Activated T-helper 1 cell treated with anti-CD3 and anti-CD28 coated beads, Interleukin-2, amount 50 U/mL, for 16 hours (primary cell): ENCODE data around the gene BRWD1.

Source experiments
- DNase-seq, 2 donors: peaks; one replicate each; pipeline ENCODE4 v3.0.0-alpha.2; 2020; ENCODE audit warnings: low read depth in 1 of 2, low spot score in 1 of 2

BRWD1 gene

GRCh38 chr21:39330001-39330400 is 16.6 kb upstream of the BRWD1 start:
- DNase-seq, result no peak

DNA sequence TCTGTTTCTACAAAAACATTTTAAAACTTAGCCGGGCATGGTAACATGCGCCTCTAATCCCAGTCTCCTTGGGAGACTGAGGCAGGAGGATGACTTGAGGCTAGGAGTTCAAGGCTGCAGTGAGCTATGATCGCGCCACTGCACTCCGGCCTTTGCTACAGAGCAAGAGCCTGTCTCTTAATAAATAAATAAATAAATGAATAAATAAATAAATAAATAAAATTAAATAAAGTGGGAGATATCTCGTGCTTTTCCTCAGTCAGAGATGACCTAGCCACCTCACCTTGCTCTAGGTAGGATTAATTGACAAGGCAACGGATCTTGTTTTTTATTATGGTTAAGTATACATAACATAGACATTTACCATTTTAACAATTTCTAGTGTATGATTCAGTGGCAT is 14.3 kb upstream of the BRWD1 start:
- DNase-seq, result no peak

DNA sequence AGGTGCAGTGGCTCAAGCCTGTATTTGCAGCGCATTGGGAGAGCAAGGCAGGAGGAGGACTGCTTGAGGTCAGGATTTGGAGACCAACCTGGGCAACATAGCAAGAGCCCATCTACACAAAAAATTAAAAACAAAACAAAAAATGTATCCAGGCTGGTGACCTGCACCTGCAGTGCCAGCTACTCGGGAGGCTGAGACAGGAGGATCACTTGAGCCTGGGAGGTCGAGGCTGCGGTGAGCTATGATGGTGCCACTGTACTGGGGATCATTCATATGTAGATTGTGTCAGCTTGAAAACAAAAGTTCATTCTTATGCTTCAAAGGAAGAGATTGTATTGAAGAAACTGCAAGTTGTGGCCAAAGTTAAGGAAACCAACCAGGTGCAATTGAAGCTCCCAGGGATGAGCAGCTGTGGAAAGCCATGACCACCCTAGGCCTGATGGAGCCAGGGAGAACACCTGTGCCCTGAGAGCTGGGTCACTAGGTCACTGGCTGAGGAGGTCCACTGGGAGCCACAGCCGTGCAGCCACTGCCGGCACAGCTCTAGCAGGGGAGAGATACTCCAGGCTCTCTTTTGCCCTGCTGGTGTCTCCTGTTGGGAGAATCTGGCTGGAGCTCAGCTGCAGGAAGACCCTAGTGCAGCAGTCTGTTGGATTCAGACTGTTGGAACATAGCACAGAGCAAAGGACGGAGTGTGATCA is 13.3 kb upstream of the BRWD1 start:
- DNase-seq, result no peak

DNA sequence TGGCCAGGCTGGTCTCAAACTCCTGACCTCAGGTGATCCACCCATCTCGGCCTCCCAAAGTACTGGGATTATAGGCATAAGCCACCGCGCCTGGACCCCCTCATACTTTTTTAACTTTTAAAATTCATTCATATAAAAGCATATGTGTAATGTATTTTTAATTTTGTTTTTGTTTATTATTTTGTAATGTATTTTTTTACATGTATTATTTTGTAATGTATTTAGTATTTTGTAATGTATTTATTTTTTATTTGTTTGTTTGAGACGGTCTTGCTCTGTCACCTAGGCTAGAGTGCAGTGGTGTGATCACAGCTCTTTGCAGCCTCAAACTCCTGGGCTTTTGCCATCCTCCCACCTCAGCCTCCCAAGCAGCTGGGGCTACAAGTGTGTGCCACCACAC is 12.0 kb upstream of the BRWD1 start:
- no peak for DNase-seq

DNA sequence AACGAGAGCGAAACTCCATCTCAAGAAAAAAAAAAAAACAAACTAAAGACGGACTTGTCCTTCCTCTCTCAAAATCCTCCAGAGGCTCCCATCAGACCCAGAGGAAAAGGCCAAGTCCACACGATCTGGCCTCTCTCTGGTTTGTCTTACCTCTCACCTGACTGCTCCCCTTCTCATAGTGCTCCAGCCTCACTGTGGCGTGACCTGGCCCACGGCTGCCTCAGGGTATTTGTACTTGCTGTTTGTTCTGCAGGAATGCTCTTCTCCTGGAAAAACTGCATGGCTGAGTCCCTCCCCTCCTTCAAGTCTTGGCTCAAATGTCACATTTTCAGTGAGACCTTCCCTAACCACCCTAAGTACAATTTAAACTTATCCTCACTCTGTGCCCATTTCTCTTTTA is 8.0 kb upstream of the BRWD1 start:
- DNase-seq, result no peak

GRCh38 chr21:39319814-39320332 is 6.4 kb upstream of the BRWD1 start:
- no peak for DNase-seq

DNA sequence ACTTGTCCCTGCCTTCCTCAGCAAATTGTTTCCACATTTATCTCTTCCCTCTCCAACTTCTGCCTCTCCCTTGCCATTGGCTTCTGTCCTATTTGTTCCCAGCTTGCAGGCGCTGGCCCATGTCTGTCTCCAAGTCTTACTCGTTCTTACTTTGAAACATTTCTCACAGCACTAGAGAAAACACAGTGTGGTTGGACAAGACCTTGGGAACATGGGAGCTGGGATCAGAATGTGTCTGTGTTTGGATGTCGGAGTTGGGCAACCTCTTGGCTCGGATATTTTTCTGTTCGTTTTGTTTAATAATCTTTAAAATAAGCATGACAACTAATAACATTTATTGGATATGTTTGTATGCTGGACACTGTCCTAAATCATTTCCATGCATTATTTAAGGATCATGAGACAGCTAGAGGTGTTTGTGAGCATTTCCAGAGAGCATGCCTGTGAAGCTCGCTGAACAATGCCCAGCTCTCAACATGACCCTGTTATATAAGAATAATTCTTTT is 5.9 kb upstream of the BRWD1 start:
- no peak for DNase-seq

GRCh38 chr21:39318091-39318959 is 4.9 kb upstream of the BRWD1 start:
- DNase-seq, result no peak

DNA sequence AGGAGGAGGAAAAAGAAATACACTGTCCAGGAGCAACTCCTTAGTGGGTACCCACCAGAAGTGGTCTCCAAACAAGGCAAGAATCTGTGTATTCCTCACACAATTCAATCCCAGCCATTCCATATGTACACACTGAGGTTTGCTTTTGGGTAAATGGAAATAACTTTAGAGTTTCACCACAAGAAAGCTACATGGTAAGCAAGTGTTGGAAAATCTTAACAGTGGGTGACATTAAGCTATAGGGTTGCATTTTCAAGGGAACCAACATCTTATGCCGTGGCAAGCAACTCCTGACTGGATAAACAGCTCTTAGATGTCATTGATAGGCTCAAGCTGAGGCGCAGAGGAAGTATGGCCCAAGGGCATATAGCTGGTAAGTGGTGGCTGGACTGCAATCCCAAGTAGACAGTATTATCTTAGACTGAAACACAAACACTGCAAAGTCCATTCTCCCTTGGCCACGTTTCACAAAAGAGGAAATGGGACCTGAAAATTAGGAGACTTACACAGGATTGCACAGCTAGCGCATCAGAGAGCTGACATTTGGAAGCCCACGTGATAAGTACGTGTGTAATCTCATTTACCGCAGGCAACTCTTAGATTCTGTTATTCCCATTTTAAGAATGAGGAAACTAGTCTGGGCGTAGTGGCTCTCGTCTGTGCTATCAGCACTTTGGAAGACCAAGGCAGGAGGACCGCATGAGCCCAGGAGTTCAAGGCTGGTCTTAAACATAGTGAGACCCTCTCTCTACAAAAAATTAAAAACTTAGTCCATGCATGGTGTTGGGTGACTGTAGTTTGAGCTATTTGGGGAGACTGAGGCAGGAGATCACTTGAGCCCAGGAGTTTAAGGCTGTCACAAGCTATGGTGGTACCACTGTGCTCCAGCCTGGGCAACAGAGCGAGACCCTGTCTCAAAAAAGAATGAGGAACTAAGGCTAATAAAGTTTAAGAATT is 4.0 kb upstream of the BRWD1 start:
- no peak for DNase-seq

DNA sequence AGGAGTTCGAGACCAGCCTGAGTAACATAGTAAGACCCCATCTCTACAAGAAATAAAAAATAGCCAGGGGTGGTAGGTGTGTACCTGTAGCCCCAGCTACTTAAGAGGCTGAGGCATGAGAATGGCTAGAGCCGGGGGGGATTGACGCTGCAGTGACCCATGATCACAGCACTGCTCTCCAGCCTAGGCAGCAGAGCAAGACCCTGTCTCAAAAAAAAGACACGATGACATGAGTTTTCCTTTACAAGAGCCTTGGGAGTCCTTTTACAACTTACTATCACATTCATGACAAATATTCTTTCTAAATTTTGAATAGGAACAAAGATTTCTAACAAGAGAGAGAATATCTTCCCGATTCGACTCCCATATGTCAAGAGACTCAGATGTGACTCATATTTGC is 3.3 kb upstream of the BRWD1 start:
- DNase-seq, result no peak

- DNase-seq, result no peak
Observed at GRCh38 chr21:39315603-39316445, 2.4 kb upstream of the BRWD1 start.

DNA sequence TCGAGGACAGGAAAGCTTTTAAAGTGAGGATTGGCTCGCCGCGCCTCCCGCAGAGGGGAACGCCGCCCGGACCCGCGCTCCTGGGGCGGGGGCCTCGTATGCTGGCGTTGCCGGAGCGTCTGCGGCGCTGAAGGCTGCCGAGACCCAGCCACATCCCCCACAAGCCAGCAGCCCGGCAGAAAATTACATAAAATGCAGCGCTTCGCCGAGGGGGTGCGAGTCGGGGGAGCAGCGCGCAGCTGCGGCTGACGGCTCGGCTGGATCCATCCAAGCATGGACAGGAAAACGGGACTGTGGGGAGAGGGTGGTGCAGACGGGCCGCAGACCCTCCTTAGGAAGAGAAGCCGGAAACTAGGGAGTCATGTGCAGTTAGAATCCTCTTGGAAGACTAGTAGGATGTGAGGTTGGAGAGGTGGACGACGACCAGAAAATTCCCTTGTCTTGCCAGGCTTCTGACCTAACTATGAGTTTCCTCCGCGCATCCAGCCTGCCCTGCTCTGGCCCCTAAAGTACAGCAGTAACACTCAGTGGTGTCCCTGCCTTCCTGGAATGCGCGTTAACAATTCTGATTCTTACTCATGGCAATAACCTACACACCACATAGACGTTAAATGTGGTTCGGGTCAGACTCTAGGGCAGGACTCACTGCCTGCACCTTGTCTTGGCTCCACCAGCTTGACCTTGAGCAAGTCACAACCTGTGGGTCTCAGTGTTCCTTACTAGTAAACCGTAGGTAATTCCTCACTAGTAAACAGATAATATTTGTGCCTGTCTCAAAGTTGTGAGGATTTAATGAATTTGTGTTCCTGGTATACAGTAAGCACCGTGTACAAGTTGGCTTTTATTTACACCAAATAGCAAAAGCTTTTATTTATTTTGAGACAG is 953 bp upstream of the BRWD1 start:
- peak; percentile 11 to 16 for DNase-seq

DNA sequence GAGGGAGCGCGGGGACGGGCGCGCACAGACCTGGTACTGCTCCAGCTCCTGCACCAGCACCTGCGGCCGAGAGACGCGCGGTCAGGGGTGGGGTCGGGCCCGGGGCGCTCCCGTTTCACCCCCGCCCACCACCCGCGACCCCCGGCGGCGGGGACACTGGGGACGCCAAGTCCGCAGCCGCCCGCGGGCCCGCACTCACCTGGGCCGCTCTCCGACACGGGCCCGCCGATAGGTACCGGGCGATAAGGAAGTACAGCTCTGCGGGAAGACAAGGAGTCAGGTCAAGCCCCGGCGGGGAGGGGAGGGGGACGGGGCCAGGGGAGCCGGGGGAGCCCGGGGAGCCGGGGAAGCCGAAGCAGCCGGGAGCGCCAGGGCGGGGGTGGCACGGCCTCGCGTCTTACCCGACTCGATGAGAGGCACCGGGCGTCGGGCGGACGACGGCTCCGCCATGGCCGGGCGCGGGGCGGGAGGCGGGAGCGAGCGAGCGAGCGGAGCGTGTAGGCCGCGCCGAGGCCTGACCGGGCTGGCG is 326 bp downstream of the BRWD1 start:
- DNase-seq, result no peak

DNA sequence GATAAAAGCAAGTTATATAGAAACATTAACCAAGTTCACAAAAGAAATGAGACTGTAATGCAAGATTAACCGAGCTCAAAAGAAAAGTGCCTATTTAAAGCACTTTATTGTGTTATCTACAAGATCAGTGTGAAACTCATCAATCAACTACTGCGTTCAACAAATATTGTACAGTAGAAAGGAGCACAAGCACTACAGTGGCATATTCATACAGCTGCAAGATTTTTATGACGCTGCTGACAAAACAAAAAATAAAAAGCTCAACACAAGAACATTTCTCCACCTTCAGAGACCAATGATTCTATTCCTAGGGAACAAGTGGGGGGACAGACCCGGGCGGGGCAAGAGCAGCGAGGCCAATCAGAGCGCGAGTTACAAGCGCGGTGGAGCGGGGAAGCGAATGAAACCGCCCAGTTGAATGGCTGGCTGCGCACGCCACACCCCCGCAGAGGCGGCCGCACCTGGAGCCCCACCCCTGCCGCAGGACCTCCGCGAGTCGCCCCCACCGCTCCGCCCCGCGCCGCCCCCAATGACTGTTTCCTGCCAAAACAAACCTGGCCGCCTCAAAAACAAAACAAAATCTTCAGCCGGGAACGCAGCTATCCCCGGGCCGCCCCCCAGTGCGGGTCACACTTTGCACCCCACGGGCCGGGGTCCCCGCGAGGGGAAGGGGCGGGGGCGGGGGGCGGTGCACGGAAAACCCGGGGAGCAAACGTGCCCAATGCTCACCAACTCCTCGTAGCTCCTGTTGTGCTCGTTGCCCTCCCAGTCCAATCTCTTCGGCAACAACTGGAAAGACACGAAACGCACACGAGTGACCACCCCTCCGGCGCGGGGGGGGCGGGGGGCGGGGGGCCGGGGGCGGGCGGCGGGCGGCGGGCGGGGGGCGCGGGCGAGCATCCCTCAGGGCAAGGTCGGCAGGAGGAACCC is 1.1 kb downstream of the BRWD1 start:
- DNase-seq, result peak; percentile 94 to 95

- DNase-seq, result no peak
Observed at GRCh38 chr21:39311164-39311563, 2.3 kb downstream of the BRWD1 start.

DNA sequence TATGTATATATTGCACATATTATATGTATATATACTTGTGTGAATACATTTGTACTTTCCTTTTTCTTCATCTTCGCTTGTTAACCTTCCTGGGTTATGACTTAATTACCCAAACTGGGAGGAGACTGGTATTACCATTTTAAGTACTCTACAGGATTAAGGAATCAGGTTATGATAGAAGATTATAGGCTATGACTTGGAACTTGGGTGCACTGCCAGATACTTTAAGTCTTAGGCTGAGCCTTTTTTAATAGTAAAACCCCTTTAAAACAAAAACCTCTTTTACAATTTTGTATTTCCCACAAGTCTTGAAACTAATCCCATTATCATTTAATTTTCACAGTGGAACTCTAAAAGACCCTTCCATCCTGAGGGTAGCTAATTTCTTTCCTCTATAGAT is 6.0 kb downstream of the BRWD1 start:
- no peak for DNase-seq

- no peak for DNase-seq
Observed at GRCh38 chr21:39300587-39300986, 12.8 kb downstream of the BRWD1 start.

- no peak for DNase-seq
Observed at GRCh38 chr21:39296891-39297290, 16.5 kb downstream of the BRWD1 start.
